Measurements from ENCODE around the gene ATF5. TPM values are rescaled to one million over a fixed set of nuclear protein-coding genes. Genes with fewer than 3 reads are reported as not detected.
A peak's percentile ranks its signal among the peaks of the same experiment; 100 is the strongest.

Gene ATF5
- total and polyA plus RNA-seq, 2 donors (not counting 1 experiment from before 2014, with no cell fraction given) = 9.0 to 37.6 TPM

DNA sequence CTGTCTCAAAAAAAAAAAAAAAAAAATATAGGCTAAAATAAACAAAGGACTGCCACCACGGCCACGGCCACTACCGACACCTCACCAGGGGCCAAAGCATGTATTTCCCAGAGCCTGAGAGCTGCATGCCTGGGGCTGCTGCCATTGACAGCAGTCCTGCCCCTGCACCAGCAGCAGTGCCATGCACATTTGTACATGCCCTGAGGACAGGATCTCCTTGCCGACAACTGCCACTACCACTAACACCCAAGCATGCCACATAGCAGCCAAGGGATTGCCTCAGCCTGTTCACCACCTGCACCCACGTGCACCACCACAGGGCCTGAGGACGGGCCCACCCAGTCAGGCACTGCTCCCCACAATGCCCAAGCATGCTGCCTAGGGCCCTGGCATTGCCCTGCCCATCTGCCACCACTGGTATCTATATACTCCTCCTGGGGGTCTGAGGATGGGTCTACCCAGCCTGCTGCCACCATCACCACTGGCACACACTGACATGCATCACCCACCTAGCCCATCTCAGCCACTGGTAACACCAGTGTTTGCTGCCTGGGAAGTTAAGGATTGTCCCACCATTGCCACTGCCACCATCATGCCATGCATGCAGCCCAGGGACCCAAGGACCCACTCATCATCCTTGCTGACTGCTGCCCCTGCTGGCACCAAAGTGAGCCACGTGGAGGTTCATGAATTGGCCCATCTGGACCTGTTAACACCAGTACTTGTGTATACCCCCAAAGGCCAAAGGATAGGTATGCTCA is 10.9 kb downstream of the ATF5 start:
- intact Hi-C loops (cut with micrococcal nuclease) = loop anchor here (5.0 kb wide), 1 partner anchor 842 kb away; no protein-coding TSS in a partner anchor
- Histone ChIP-seq H4K20me1 (ENCODE audit: control insufficient read depth, insufficient read depth, low read length, poor library complexity, severe bottlenecking) (no peaks in the 10 kb centered on the region), H3K4me2 (replicated peaks; ENCODE audit: low read depth, low read length, poor library complexity, severe bottlenecking) (no peak overlapping the region), H2AFZ (ENCODE audit: insufficient read depth, low read depth, low read length, poor library complexity, severe bottlenecking) (no peak overlapping the region), H3K4me1 (ENCODE audit: control insufficient read depth in 2 of 2, insufficient read depth in 2 of 2, low read length in 2 of 2) (peaks cover 5 to 8% of the 10 kb centered on the region in 2 donors), H3K27me3 (replicated peaks in 1 of 4; ENCODE audit: control extremely low read depth in 1 of 4, control insufficient read depth in 3 of 4, insufficient read depth in 4 of 4, low read length in 3 of 4) (no peaks in the 10 kb centered on the region), H3K36me3 (replicated peaks in 1 of 2; ENCODE audit: control extremely low read depth in 1 of 2, control insufficient read depth in 1 of 2, extremely low read depth in 1 of 2, insufficient read depth in 2 of 2, low read length in 1 of 2) (no peaks in the 10 kb centered on the region), H3K9ac (ENCODE audit: low read length) (no peak overlapping the region), H3K9me3 (ENCODE audit: control extremely low read depth in 1 of 3, control insufficient read depth in 2 of 3, insufficient read depth in 1 of 3, low read length in 2 of 3) (no peaks in the 10 kb centered on the region), H3K79me2 (ENCODE audit: control insufficient read depth, insufficient read depth, low read length) (no peaks in the 10 kb centered on the region), H3K4me3 (ENCODE audit: control extremely low read depth in 1 of 5, extremely low read depth in 1 of 5, insufficient read depth in 1 of 5, low read depth in 2 of 5, low read length in 4 of 5) (no peak overlapping the region), H3K27ac (ENCODE audit: low read length in 2 of 2) (no peak overlapping the region)
- no peak for ATAC-seq (ENCODE audit: low read depth)
- CTCF ChIA-PET = interaction anchor here (0.6 to 3.4 kb wide), 5 partner anchors 11 to 196 kb away, joined by 3 to 20 read pairs (median 3); partner anchors contain the start of genes ATF5 and NUP62
- WGBS (ENCODE audit: insufficient coverage) = 81% methylated on average over 7 of the region's 7 CpGs
- H3K4me3 Mint-ChIP-seq = no peak overlapping the region
- H3K27ac Mint-ChIP-seq = peak overlapping the region; percentile 32
- DNase-seq = no peak
- peaks cover 30% of the 10 kb centered on the region for H3K27me3 Mint-ChIP-seq
- peaks cover 5% of the 10 kb centered on the region for H3K4me1 Mint-ChIP-seq
- TF ChIP-seq EZH2 (IDR thresholded peaks at IDR 0.05; ENCODE audit: borderline replicate concordance, insufficient read depth, low read depth, low read length, poor library complexity, severe bottlenecking) = no peak
- TF ChIP-seq CTCF (IDR thresholded peaks at IDR 0.05) = no peak
- no peaks in the 10 kb centered on the region for H3K9me3 Mint-ChIP-seq (ENCODE audit: insufficient read depth)
- POLR2A ChIA-PET = no interaction called here

GRCh38 chr19:49940482-49940791 is 11.4 kb downstream of the ATF5 start:
- H3K27ac Mint-ChIP-seq = no peak overlapping the region

More at GRCh38 chr19:49940482-49940791, 11.4 kb downstream of the ATF5 start:
- CTCF ChIA-PET = interaction anchor here (0.9 kb wide), 1 partner anchor 44 kb away, joined by 3 read pairs; no protein-coding TSS in a partner anchor
- Mint-ChIP-seq H3K9me3 (ENCODE audit: insufficient read depth) (no peaks in the 10 kb centered on the region), H3K4me1 (peaks cover 5% of the 10 kb centered on the region), H3K27me3 (peaks cover 34% of the 10 kb centered on the region), H3K4me3 (no peak overlapping the region)
- Histone ChIP-seq H4K20me1 (ENCODE audit: control insufficient read depth, insufficient read depth, low read length, poor library complexity, severe bottlenecking) (no peaks in the 10 kb centered on the region), H3K9ac (ENCODE audit: low read length) (no peak overlapping the region), H3K4me2 (replicated peaks; ENCODE audit: low read depth, low read length, poor library complexity, severe bottlenecking) (no peak overlapping the region), H3K79me2 (ENCODE audit: control insufficient read depth, insufficient read depth, low read length) (no peaks in the 10 kb centered on the region), H2AFZ (ENCODE audit: insufficient read depth, low read depth, low read length, poor library complexity, severe bottlenecking) (no peak overlapping the region), H3K4me1 (ENCODE audit: control insufficient read depth in 2 of 2, insufficient read depth in 2 of 2, low read length in 2 of 2) (peaks cover 5 to 8% of the 10 kb centered on the region in 2 donors), H3K36me3 (replicated peaks in 1 of 2; ENCODE audit: control extremely low read depth in 1 of 2, control insufficient read depth in 1 of 2, extremely low read depth in 1 of 2, insufficient read depth in 2 of 2, low read length in 1 of 2) (no peaks in the 10 kb centered on the region), H3K4me3 (ENCODE audit: control extremely low read depth in 1 of 5, extremely low read depth in 1 of 5, insufficient read depth in 1 of 5, low read depth in 2 of 5, low read length in 4 of 5) (no peak overlapping the region), H3K27ac (ENCODE audit: low read length in 2 of 2) (no peak overlapping the region), H3K9me3 (ENCODE audit: control extremely low read depth in 1 of 3, control insufficient read depth in 2 of 3, insufficient read depth in 1 of 3, low read length in 2 of 3) (no peaks in the 10 kb centered on the region), H3K27me3 (replicated peaks in 1 of 4; ENCODE audit: control extremely low read depth in 1 of 4, control insufficient read depth in 3 of 4, insufficient read depth in 4 of 4, low read length in 3 of 4) (no peaks in the 10 kb centered on the region)
- ATAC-seq (ENCODE audit: low read depth) (no peak), DNase-seq (no peak)
- TF ChIP-seq CTCF (IDR thresholded peaks at IDR 0.05) (no peak), EZH2 (IDR thresholded peaks at IDR 0.05; ENCODE audit: borderline replicate concordance, insufficient read depth, low read depth, low read length, poor library complexity, severe bottlenecking) (no peak)
- intact Hi-C loops (cut with micrococcal nuclease) = no loop called here
- 96% methylated on average over 5 of the region's 5 CpGs for WGBS (ENCODE audit: insufficient coverage)
- POLR2A ChIA-PET = no interaction called here

Measured in B cell (primary cell).